Measurements from ENCODE around the gene LRP2.

DNA sequence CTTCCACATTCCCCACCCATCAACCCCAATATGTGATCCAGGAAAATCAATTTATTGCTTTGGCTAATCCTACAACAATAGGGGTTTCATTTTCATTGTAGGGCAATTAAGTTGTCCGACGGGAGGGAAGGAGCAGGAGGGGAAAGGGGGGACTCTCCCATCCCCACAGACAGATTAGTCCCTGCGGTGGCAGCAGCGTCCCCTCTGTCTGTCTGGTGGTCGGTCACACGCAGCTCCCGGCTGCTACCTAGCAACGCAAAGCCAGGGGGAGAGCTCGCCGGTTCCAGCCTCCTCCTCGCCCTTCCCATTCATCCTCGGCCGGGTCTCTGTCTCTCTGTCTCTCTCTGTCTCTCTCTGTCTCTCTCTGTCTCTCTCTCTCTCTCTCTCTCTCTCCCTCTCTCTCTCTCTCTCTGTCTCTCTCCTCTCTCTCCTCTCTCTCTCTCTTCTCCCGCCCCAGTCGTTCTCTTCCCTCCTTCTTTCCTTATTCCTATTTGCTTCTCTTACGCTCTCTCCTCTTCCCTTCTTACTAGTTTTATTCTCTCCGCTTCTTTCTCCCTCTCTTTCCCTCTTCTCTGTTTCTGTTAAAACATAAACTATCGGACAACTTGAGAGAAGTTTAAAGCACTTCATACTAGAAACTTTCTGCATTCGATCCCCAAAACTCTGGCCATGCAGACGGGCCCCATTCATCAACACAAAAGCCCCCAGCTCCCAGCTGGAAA is 1.2 kb downstream of the LRP2 start:
- TF ChIP-seq POLR2A (IDR thresholded peaks at IDR 0.05) (no peak), CTCF (IDR thresholded peaks at IDR 0.05) (no peak), EP300 (IDR thresholded peaks at IDR 0.05) (no peak)

All from stomach (tissue), 4 donors.